DND-41 (cell line): ENCODE data around the gene TSNAX.

ENCODE experiments used
- ATAC-seq: fragments of 200-7000 bp; cut with Tn5 transposase; 3 replicates; pipeline ENCODE4 v1.9.1; 2021; ENCODE audit warnings: low read depth; ENCODE audit not compliant: insufficient read depth
- DNase-seq: peaks from one replicate; pipeline ENCODE4 v3.0.0-alpha.2; 2020
- H2AFZ ChIP-seq: 2 replicates; pipeline ENCODE4 v1.6.0; 2012; ENCODE audit warnings: low read depth, low read length
- H3K27ac ChIP-seq: 2 replicates; pipeline ENCODE4 v1.5.1; 2012; ENCODE audit warnings: low read length, inconsistent platforms
- H3K27me3 ChIP-seq: fragments of 200-600 bp; sonication (generic); 2 replicates; pipeline ENCODE4 v1.6.0; 2012; ENCODE audit warnings: low read length, mild to moderate bottlenecking, inconsistent platforms; ENCODE audit not compliant: insufficient read depth, poor library complexity
- H3K36me3 ChIP-seq: 2 replicates; pipeline ENCODE4 v1.5.1; 2012; ENCODE audit warnings: low read length, inconsistent platforms; ENCODE audit not compliant: insufficient read depth
- H3K4me1 ChIP-seq: 2 replicates; pipeline ENCODE4 v1.5.1; 2012; ENCODE audit warnings: mild to moderate bottlenecking, low read length; ENCODE audit not compliant: insufficient read depth
- H3K4me2 ChIP-seq: 2 replicates; pipeline ENCODE4 v1.6.0; 2012; ENCODE audit warnings: mild to moderate bottlenecking, moderate library complexity, low read length, inconsistent platforms; ENCODE audit not compliant: insufficient read depth
- H3K4me3 ChIP-seq, 2 experiments: fragments of 200-600 bp in 1 of 2; shearing (Covaris generic) in 1 of 2; 2 replicates each; pipeline ENCODE4 v1.5.1; 2012 to 2016; ENCODE audit warnings: inconsistent platforms in 2 of 2, low read length in 2 of 2, mild to moderate bottlenecking in 2 of 2, low read depth in 1 of 2, moderate library complexity in 1 of 2
- H3K79me2 ChIP-seq: 2 replicates; pipeline ENCODE4 v1.6.0; 2012; ENCODE audit warnings: low read length, inconsistent platforms; ENCODE audit not compliant: insufficient read depth
- H3K9ac ChIP-seq: 2 replicates; pipeline ENCODE4 v1.6.0; 2012; ENCODE audit warnings: low read depth, mild to moderate bottlenecking, inconsistent platforms, low read length, moderate library complexity
- H3K9me3 ChIP-seq: 2 replicates; pipeline ENCODE4 v1.5.1; 2012; ENCODE audit warnings: low read length, moderate library complexity, mild to moderate bottlenecking, inconsistent platforms; ENCODE audit not compliant: insufficient read depth, severe bottlenecking
- H4K20me1 ChIP-seq: 2 replicates; pipeline ENCODE4 v1.6.0; 2012; ENCODE audit warnings: low read length; ENCODE audit not compliant: insufficient read depth
- EZH2 ChIP-seq: IDR thresholded peaks from 3 replicates; pipeline ENCODE4 v1.6.1; 2012; ENCODE audit warnings: borderline replicate concordance, low read depth, mild to moderate bottlenecking, moderate library complexity, low read length, inconsistent platforms; ENCODE audit not compliant: severe bottlenecking
- TF ChIP-seq, protein P1 (sequence below): IDR thresholded peaks from 2 replicates; pipeline ENCODE4 v1.5.1; 2012; ENCODE audit warnings: borderline replicate concordance, low read length, moderate library complexity, mild to moderate bottlenecking; ENCODE audit not compliant: poor library complexity, severe bottlenecking; ENCODE audit errors: extremely low read depth

Gene TSNAX

DNA sequence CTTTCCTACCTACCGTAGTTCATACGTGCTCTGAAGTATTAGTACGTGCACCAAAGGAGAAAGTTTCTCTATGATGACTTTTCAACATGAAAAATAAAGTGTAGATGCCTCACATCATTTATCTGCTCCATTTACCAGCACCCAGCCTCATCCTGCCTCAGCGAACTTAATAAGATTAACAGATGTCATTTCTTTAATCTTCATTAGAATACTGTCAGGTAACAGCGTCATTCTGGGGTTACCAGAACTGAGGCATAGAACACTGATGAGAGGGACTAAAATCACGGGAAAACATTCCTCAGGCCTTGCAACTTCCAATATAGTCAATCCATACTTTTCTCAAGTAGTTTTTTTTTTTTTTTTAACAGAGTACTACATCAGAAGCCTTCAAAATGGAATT lies 54.9 kb downstream of the TSNAX start:
- no peak for DNase-seq

DNA sequence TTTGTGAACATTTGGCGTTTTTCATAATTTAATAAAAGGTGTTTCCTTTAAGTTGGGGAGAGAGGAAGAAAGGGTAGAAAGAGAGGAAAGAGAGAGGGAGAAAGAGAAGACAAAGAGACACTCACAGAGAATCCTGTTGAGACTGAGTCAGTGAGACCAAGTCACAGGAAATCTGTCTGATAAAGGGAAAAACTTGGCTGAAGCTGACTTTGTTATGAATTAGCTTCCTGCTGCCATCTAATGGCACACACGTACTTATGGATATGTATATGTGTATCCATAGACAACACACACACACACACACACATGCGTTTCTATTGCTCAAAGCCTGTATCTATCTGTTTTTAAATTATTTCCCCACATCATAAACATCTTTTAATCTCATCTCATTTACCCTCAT lies 55.6 kb downstream of the TSNAX start:
- Histone ChIP-seq H4K20me1 (no peaks in the 10 kb centered on the region), H3K27ac (no peak overlapping the region), H3K79me2 (no peaks in the 10 kb centered on the region), H3K36me3 (no peaks in the 10 kb centered on the region), H3K27me3 (no peaks in the 10 kb centered on the region), H3K4me3 (no peak overlapping the region), H3K9me3 (no peaks in the 10 kb centered on the region), H3K4me1 (no peaks in the 10 kb centered on the region), H3K4me2 (no peak overlapping the region), H3K9ac (no peak overlapping the region), H2AFZ (no peak overlapping the region)
- DNase-seq (no peak), ATAC-seq (no peak)
- TF ChIP-seq, protein P1, sequence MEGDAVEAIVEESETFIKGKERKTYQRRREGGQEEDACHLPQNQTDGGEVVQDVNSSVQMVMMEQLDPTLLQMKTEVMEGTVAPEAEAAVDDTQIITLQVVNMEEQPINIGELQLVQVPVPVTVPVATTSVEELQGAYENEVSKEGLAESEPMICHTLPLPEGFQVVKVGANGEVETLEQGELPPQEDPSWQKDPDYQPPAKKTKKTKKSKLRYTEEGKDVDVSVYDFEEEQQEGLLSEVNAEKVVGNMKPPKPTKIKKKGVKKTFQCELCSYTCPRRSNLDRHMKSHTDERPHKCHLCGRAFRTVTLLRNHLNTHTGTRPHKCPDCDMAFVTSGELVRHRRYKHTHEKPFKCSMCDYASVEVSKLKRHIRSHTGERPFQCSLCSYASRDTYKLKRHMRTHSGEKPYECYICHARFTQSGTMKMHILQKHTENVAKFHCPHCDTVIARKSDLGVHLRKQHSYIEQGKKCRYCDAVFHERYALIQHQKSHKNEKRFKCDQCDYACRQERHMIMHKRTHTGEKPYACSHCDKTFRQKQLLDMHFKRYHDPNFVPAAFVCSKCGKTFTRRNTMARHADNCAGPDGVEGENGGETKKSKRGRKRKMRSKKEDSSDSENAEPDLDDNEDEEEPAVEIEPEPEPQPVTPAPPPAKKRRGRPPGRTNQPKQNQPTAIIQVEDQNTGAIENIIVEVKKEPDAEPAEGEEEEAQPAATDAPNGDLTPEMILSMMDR: peak; percentile 41
- no peak for TF ChIP-seq EZH2

More for the DNA sequence above, 54.9 kb downstream of the TSNAX start:
- Histone ChIP-seq H3K36me3 (no peaks in the 10 kb centered on the region), H2AFZ (no peak overlapping the region), H3K27me3 (no peaks in the 10 kb centered on the region), H4K20me1 (no peaks in the 10 kb centered on the region), H3K4me2 (no peak overlapping the region), H3K4me1 (no peaks in the 10 kb centered on the region), H3K9me3 (no peaks in the 10 kb centered on the region), H3K9ac (no peak overlapping the region), H3K27ac (no peak overlapping the region), H3K4me3 (no peak overlapping the region), H3K79me2 (no peaks in the 10 kb centered on the region)
- ATAC-seq: no peak
- TF ChIP-seq, protein P1: no peak

DNA sequence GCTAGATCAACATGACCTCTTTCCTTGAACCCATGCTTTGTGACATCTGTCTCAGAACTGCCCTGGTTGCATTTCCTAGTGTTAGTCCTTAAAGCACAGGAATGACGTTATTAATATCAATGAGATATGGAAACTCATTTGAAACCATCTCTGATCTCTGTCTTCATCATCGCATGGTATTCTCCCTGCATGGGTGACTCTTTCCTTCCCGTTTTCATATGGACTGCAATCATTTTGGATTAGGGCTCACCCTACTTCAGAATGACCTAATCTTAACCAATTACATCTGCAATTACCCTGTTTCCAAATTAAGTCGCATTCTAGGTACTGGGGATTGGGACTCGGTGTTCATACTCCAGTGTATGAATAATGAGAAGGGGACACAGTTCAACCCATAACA lies 56.5 kb downstream of the TSNAX start:
- Histone ChIP-seq H3K27ac (no peak overlapping the region), H3K27me3 (no peaks in the 10 kb centered on the region), H3K9ac (no peak overlapping the region), H3K4me1 (no peaks in the 10 kb centered on the region), H3K4me3 (no peak overlapping the region), H3K4me2 (no peak overlapping the region), H4K20me1 (no peaks in the 10 kb centered on the region), H3K79me2 (no peaks in the 10 kb centered on the region), H2AFZ (no peak overlapping the region), H3K36me3 (no peaks in the 10 kb centered on the region), H3K9me3 (no peaks in the 10 kb centered on the region)
- TF ChIP-seq, protein P1: no peak
- no peak for TF ChIP-seq EZH2
- ATAC-seq: no peak
- DNase-seq: no peak
